Measurements from ENCODE around the gene PFKFB1. TPM values are rescaled to one million over a fixed set of nuclear protein-coding genes. Genes with fewer than 3 reads are reported as not detected.

The PFKFB1 gene
- total RNA-seq (2021; ENCODE audit: unreplicated experiment) (0.36 TPM), Bru-seq, nascent RNA (percentile 28 among the genes with signal in this experiment), BruChase-seq, experiment 1, labeled RNA remaining after a 2-hour chase (percentile 35 among the genes with signal in this experiment), BruChase-seq, experiment 2, labeled RNA remaining after a 6-hour chase (percentile 26 among the genes with signal in this experiment)
- polyA plus RNA-seq (2012; ENCODE audit: insufficient read length): not detected
- long read RNA-seq, partial matches to known transcripts: 0 of 1 reads
- long read RNA-seq, other reads (novel, unspliced or antisense): 1 of 1 reads

DNA sequence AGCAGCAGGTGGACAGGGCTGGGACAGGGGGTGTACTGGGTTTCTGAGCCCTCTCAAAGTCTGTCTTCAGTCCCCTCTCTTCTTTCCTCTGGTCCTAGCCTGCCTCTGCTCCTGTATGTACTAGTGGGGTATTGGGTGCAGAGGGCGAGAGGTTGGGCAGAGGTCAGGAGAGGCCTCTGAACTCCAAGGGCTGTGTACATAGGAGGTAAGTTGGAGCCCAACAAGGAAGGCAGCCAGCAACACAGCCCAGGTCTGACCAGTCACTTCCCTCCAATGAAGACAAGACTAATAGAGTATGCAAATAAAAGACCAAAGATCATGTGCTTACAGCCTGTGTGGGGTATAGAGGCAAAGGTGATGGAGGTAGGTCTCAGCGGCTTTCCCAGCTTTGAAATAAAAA lies at the start of gene PFKFB1:
PFKFB1 (minus strand) TSS at position 90 of the 400 bp plus-strand sequence. CDS start 181 bp downstream, outside the sequence.
- ChIA-PET POLR2A (no interaction called here), CTCF (no interaction called here)
- Histone ChIP-seq H3K4me1 (ENCODE audit: control insufficient read depth, insufficient read depth, low read length) (no peaks in the 10 kb centered on the region), H3K27me3 (ENCODE audit: control insufficient read depth, insufficient read depth, low read length) (no peaks in the 10 kb centered on the region; the same call in 1 of the 2 replicates), H3K27ac (ENCODE audit: low read length) (no peak within 1 kb of the TSS), H3K9me3 (ENCODE audit: control insufficient read depth, insufficient read depth, low read depth, low read length) (no peaks in the 10 kb centered on the region), H3K36me3 (ENCODE audit: control insufficient read depth, insufficient read depth, low read length) (no peaks in the 10 kb centered on the region), H3K4me3 (ENCODE audit: low read depth in 2 of 2, low read length in 2 of 2) (no peak within 1 kb of the TSS)
- no TSS peak for BruUV-seq (replicated peaks)
- in situ Hi-C loops (cut with HindIII; ENCODE audit: low pct_unique_long_range_greater_than_20kb, low sequenced_read_pairs): no loop called here
- no peak for TF ChIP-seq TCF7L2 (IDR thresholded peaks at IDR 0.05; ENCODE audit: low read depth, low read length)
- no peak for TF ChIP-seq CTCF (IDR thresholded peaks at IDR 0.05)
- ATAC-seq: no peak
- DNase-seq (ENCODE audit: low read depth, low spot score): no peak
- intact Hi-C loops (cut with micrococcal nuclease; ENCODE audit: unreplicated experiment): no loop called here

- POLR2A ChIA-PET: no interaction called here
- Histone ChIP-seq H3K27ac (ENCODE audit: low read length) (no peak overlapping the region), H3K9me3 (ENCODE audit: control insufficient read depth, insufficient read depth, low read depth, low read length) (no peaks in the 10 kb centered on the region), H3K27me3 (ENCODE audit: control insufficient read depth, insufficient read depth, low read length) (no peaks in the 10 kb centered on the region), H3K4me1 (ENCODE audit: control insufficient read depth, insufficient read depth, low read length) (no peaks in the 10 kb centered on the region), H3K36me3 (ENCODE audit: control insufficient read depth, insufficient read depth, low read length) (no peaks in the 10 kb centered on the region), H3K4me3 (ENCODE audit: low read depth in 2 of 2, low read length in 2 of 2) (no peak overlapping the region)
- intact Hi-C loops (cut with micrococcal nuclease; ENCODE audit: unreplicated experiment) (no loop called here), in situ Hi-C loops (cut with HindIII; ENCODE audit: low pct_unique_long_range_greater_than_20kb, low sequenced_read_pairs) (no loop called here)
- TF ChIP-seq CTCF (IDR thresholded peaks at IDR 0.05) (no peak), REST (IDR thresholded peaks at IDR 0.05; ENCODE audit: insufficient read depth in 1 of 2, low read depth in 2 of 2, low read length in 1 of 2) (no peak), SIN3A (IDR thresholded peaks at IDR 0.05; ENCODE audit: borderline replicate concordance, insufficient read depth, low read depth, low read length) (no peak), TCF7L2 (IDR thresholded peaks at IDR 0.05; ENCODE audit: low read depth, low read length) (no peak), POLR2AphosphoS5 (IDR thresholded peaks at IDR 0.05; ENCODE audit: low read depth, low read length) (no peak)
- ATAC-seq (no peak), DNase-seq (ENCODE audit: low read depth, low spot score) (no peak)
- no TSS peak for BruUV-seq (replicated peaks)
- CTCF ChIA-PET: no interaction called here
These were observed 47.5 kb upstream of the PFKFB1 start for GRCh38 chrX:55041514-55041913.

All from Panc1 (cell line).